Activated T-cell treated with anti-CD3 and anti-CD28 coated beads for 24 hours (primary cell): ENCODE data around the gene PNRC2.
"Not testable (repeated sequence)": the region's sequence is repeated elsewhere in the genome, so short reads cannot be mapped to it uniquely, and the experiment has no call there.

Source experiments
- DNase-seq: peaks from one replicate; pipeline ENCODE4 v3.0.0-alpha.2; 2020; ENCODE audit warnings: low read depth

Gene PNRC2

DNA sequence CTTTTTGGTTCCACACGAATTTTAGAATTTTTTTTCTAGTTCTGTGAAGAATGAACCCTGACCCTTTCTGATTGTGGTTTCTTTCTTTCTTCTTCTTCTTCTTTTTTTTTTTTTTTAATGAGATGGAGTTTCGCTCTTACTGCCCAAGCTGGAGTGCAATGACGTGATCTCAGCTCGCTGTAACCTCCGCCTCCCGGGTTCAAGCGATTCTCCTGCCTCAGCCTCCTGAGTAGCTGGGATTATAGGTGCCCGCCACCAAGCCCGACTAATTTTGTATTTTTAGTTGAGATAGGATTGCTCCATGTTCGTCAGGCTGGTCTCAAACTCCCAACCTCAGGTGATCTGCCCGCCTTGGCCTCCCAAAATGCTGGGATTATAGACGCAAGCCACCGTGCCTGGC is 32.4 kb downstream of the PNRC2 start:
- DNase-seq, result not testable (repeated sequence)

DNA sequence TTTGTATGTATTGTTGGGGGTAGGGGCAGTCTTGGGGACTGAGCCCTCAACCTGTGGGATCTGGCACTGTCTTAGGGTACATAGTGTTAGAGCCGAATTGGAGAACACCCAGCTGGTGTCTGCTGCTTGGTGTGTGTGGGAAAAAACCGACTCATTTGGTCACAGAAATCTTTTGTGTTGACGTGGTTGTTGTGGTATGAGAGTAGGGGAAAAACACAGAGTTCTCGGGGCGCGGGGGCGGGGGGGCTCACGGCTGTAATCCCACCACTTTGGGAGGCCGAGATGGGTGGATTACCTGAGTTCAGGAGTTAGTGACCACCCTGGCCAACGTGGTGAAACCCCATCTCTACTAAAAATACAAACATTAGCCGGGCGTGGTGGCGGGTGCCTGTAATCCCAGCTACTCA is 35.8 kb downstream of the PNRC2 start:
- no peak for DNase-seq

GRCh38 chr1:23996700-23997229 is 37.1 kb downstream of the PNRC2 start:
- DNase-seq, result no peak

DNA sequence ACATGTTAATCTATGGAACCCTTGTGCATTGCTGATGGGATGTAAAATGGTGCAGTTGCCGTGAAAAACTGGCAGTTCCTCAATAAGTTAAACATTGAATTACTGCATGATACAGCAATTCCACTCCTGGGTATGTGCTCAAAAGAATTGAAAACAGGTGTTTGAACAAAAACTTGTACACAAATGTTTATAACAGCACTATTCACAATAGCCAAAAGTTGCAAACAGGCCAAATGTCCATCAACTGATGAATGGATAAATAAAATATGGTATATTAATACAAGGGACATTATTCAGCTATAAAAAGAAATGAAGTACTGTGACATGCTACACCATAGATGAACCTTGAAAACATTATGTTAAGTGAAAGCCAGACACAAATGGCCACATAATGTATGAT is 38.2 kb downstream of the PNRC2 start:
- no peak for DNase-seq

- DNase-seq, result no peak
These were observed 39.6 kb downstream of the PNRC2 start for GRCh38 chr1:23999156-23999671.

DNA sequence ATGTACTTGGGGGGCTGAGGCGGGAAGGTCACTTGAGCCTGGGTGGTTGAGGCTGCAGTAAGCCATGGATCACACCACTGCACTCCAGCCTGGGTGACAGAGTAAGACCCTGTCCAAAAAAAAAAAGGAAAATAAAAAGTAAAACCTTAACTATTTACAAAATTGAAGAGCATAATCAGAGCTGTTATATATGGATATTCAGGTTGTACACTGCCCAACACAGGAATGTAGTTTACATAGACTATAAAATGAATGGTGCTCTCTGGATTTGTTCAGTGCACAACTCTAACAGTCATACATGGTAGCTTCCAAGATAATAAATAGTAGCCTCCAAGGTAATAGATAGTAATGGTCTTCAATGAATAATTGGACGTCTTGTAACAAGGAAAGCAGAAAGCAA is 43.1 kb downstream of the PNRC2 start:
- DNase-seq, result no peak

DNA sequence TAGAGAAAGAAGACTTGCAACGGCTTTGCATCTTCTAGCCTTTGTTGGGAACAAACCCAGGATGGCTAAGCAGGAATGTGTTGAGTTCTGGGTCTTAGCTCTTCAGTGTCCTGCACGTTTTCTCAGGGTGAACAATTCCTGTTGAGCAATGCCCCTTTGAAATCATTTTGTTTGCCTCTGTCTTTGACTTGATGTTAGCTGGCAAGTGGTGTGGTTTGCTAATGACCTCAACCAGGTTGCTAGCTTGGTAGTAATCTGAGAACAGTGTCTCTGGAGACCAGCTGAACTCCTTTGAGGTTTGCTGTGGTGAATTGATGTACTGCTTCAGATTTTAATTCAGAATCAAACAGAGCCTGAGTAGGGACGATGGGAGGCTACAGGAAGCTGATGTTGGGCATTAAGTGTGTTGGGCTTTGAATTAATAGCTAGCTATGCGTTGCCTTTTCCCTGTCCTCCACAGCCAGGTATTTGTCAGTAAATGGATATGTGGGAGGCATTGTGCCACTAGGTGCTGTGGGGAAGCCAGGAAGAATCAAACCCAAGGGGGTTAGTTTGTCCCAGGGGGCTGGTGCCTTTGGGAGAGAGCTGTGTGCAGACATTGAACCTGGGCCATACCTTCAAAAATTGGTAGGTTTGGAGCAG is 43.8 kb downstream of the PNRC2 start:
- no peak for DNase-seq

DNA sequence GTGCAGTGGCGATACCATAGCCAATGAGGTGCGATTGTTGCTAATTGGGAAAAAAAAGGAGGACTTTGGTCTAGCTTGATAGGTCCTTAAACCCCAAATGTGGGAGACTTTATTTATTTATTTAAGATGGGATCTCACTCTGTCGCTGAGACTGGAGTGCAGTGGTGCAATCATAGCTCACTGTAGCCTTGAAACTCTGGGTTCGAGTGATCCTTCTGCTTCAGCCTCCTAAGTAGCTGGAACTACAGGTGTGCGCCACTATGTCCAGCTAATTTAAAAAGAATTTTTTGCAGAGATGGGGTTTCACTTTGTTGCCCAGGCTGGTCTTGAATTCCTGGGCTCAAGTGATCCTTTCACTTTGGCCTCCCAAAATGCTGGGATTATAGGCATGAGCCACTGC is 44.5 kb downstream of the PNRC2 start:
- no peak for DNase-seq

- DNase-seq, result no peak
These were observed 45.5 kb downstream of the PNRC2 start for GRCh38 chr1:24005163-24005562.

DNA sequence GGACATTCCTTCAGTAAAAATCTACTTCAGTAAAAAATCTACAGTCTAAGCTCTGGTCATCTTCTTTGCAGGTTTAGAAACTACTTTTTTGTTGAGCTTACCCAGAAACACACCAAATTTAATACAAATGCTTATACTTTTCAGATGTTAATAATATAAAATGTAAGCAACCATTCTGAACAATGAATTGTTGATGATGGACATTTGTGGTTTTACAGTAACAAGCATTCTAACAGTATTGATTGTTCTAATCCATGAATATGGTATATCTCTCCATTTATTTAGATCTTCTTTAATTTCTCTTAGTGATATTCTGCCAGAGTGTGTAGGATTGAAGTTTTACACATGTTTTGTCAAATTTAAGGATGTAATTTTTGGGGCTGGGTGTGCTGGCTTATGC is 47.5 kb downstream of the PNRC2 start:
- DNase-seq, result no peak

DNA sequence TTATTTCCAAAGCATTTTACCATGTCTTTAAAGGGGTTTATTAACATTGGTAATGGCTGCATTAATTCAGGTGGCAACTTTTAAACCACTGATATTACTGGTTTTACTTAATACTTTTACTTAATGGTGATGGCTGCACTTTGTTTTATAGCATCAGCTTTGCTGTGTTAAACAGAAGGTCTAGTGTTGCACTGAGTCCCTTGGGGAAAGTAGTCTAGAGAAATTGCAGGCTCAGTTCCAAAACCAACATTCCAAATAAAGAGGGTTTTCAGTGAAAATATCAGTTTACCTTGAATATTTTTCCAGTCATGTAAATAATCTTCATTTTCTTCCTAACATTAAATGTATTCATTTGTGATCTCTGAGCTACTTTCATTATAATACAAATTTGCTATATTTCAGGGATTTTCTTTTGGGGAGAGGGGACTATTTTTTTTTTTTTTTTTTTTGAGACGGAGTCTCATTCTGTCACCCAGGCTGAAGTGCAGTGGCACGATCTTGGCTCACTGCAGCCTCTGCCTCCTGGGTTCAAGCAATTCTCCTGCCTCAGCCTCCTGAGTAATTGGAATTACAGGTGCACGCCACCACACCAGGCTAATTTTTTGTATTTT is 49.1 kb downstream of the PNRC2 start:
- DNase-seq, result not testable (repeated sequence)

DNA sequence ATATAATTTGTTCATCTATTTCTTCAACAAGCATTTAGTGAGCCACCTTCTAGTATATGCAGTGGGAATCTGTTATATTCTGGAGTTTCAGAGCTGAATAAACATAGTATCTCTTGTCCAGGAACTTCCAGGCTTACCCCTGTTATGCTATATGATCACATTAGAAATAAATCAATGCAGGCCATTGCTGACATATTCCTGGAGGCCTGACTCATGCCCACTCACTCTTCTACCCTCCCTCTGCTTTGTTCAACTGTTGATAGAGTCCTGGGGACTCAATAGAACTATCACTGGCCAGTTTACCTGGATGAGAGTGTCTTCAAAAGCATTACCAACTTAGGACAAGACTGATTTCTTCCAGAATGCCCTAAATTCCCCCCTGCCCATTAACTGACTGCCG is 49.8 kb downstream of the PNRC2 start:
- no peak for DNase-seq

DNA sequence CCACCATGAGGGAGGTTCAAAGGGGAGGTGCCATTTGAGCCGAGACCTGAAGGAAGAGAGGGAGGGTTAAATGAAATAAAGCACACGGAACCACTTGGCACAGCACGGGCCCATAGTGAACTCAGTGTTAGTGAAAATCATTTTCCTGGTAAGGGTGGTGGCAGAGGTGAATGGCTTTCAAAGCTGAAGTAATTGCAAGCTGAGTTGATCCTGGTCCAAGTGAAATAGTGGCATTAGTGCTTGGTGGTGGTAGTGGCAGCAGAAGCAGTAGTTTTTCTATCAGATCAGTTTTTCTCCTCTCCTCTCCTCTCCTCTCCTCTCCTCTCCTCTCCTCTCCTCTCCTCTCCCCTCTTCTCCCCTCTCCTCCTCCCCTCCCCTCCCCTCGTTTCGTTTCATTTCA is 51.0 kb downstream of the PNRC2 start:
- DNase-seq, result no peak

DNA sequence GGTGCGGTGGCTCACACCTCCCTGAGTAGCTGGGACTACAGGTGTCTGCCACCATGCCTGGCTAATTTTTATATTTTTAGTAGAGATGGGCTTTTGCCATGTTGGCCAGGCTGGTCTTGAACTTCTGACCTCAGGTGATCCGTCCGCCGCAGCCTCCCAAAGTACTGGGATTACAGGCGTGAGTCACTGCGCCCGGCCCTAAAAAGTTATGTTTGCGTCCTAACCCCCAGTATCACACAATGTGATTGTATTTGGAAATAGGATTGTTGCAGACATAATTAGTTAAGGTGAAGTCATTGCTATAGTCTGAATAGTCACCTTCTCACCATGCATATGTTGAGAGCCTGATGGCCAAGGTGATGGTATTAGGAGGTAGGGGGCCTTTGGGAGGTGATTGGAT is 53.2 kb downstream of the PNRC2 start:
- DNase-seq, result not testable (repeated sequence)
